Measurements from ENCODE around the gene GPR83. TPM values are rescaled to one million over a fixed set of nuclear protein-coding genes. Genes with fewer than 3 reads are reported as not detected.
"Not testable (repeated sequence)": the region's sequence is repeated elsewhere in the genome, so short reads cannot be mapped to it uniquely, and the experiment has no call there.

GPR83 gene
- total RNA-seq, 4 donors from 2014 or later, result 0.17 to 0.40 (median 0.32) TPM; not detected in 1

DNA sequence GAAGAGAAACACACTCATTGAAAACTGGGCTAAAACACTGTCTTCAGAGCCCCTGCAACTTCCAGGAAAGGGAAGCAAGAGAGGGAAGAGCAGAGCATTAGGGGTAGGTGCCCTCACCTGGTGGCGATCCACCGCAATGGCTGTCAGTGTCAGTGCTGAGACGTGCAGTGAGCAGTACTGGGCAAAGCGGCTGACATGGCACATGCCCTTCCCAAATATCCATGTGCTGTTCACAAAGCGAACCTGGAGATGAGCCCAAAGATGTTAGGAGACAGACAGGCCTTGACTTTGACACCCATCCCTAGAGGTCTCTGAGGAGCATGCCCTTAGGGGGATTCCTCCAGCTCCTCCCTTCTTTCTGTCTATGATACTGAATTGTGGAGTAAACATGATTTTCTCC is 4.9 kb downstream of the GPR83 start:
- Histone ChIP-seq H3K4me1 (peaks cover 5 to 8% (median 7%) of the 10 kb centered on the region in 4 donors), H3K27me3 (peaks cover 0 to 32% (median 4%) of the 10 kb centered on the region in 4 donors)
- intact Hi-C loops (cut with DNase I), result no loop called here

DNA sequence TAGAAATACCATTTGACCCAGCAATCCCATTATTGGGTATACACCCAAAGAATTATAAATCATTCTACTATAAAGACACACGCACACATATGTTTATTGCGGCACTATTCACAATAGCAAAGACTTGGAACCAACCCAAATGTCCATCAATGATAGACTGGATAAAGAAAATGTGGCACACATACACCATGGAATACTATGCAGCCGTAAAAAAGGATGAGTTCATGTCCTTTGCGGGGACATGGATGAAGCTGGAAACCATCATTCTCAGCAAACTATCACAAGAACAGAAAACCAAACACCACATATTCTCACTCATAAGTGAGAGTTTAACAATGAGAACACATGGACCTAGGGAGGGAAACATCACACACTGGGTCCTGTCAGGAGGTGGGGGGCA is 9.3 kb downstream of the GPR83 start:
- intact Hi-C loops (cut with DNase I); H3K4me3 ChIP-seq; H3K4me1 ChIP-seq; H3K27ac ChIP-seq (replicated peaks in 1 of 4); H3K27me3 ChIP-seq; H3K36me3 ChIP-seq; H3K9me3 ChIP-seq; DNase-seq (ENCODE audit: extremely low spot score): not testable (repeated sequence)
- 87% methylated on average over 4 of the region's 4 CpGs for WGBS

More for the DNA sequence above, 4.9 kb downstream of the GPR83 start:
- H3K9me3 ChIP-seq, result no peaks in the 10 kb centered on the region
- no peaks in the 10 kb centered on the region for H3K36me3 ChIP-seq
- WGBS, result 93% methylated on average over 5 of the region's 5 CpGs
- H3K4me3 ChIP-seq, result no peak overlapping the region
- no peak for DNase-seq (ENCODE audit: extremely low spot score)
- H3K27ac ChIP-seq (replicated peaks in 1 of 4), result no peak overlapping the region
- TF ChIP-seq POLR2AphosphoS5 (IDR thresholded peaks at IDR 0.05), result no peak
- TF ChIP-seq POLR2A (IDR thresholded peaks at IDR 0.05; ENCODE audit: low read depth), result no peak
- TF ChIP-seq, protein P1, sequence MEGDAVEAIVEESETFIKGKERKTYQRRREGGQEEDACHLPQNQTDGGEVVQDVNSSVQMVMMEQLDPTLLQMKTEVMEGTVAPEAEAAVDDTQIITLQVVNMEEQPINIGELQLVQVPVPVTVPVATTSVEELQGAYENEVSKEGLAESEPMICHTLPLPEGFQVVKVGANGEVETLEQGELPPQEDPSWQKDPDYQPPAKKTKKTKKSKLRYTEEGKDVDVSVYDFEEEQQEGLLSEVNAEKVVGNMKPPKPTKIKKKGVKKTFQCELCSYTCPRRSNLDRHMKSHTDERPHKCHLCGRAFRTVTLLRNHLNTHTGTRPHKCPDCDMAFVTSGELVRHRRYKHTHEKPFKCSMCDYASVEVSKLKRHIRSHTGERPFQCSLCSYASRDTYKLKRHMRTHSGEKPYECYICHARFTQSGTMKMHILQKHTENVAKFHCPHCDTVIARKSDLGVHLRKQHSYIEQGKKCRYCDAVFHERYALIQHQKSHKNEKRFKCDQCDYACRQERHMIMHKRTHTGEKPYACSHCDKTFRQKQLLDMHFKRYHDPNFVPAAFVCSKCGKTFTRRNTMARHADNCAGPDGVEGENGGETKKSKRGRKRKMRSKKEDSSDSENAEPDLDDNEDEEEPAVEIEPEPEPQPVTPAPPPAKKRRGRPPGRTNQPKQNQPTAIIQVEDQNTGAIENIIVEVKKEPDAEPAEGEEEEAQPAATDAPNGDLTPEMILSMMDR (IDR thresholded peaks at IDR 0.05), result no peak
- no peak for TF ChIP-seq EP300 (IDR thresholded peaks at IDR 0.05)

DNA sequence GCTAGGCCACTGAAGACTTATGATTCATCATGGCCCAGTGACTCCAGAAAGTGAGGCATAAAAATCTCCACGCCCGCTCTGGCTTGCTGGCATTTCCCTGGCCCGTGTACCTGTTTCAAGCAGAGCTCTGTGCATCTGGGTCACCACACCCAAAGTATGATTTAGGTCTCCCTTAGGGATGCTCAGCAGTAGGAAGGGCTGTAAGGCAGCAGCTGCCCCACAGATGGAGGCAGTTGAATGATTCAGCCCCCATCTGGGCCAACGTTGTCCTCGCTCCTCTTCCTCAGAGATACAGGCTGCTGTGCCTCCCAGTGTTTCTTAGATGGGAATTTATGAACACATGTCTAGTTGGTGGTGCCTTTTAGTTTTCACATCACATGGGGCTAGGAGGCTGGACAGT is 21.6 kb downstream of the GPR83 start:
- intact Hi-C loops (cut with DNase I), result no loop called here
- WGBS, result 88% methylated on average over 3 of the region's 5 CpGs
- H3K27me3 ChIP-seq, result no peaks in the 10 kb centered on the region
- DNase-seq (ENCODE audit: extremely low spot score), result peak; percentile 60
- no peaks in the 10 kb centered on the region for H3K4me1 ChIP-seq
- TF ChIP-seq POLR2A (IDR thresholded peaks at IDR 0.05; ENCODE audit: low read depth) (no peak), POLR2AphosphoS5 (IDR thresholded peaks at IDR 0.05) (no peak), EP300 (IDR thresholded peaks at IDR 0.05) (no peak)
- TF ChIP-seq, protein P1 (IDR thresholded peaks at IDR 0.05), result no peak
- no peaks in the 10 kb centered on the region for H3K9me3 ChIP-seq
- H3K4me3 ChIP-seq, result no peak overlapping the region
- H3K36me3 ChIP-seq, result no peaks in the 10 kb centered on the region
- H3K27ac ChIP-seq (replicated peaks in 1 of 4), result no peak overlapping the region

DNA sequence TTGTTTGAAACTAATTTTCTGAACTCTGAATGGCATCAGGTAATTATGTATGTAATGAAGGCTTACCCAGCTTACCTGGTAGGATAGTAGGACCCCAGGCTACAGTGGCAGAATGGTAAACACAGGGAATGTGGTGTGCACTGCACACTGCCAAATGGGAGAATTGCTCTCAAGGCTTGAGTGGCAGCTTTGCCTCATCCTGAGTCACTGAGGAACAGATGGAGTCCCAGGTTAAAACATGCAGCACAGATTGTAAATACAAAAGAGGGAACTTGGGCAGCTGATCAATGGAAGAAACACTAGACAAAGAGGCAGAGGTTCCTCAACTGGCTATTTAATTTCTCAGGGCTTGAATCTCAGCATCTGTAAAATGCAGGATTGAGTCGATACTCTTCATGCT is 24.4 kb downstream of the GPR83 start:
- 100% methylated on average over 1 of the region's 1 CpG for WGBS
- peak; percentile 50 for DNase-seq (ENCODE audit: extremely low spot score)
- no peak for TF ChIP-seq EP300 (IDR thresholded peaks at IDR 0.05)
- TF ChIP-seq POLR2AphosphoS5 (IDR thresholded peaks at IDR 0.05), result no peak
- TF ChIP-seq, protein P1 (IDR thresholded peaks at IDR 0.05), result no peak
- TF ChIP-seq POLR2A (IDR thresholded peaks at IDR 0.05; ENCODE audit: low read depth), result no peak

DNA sequence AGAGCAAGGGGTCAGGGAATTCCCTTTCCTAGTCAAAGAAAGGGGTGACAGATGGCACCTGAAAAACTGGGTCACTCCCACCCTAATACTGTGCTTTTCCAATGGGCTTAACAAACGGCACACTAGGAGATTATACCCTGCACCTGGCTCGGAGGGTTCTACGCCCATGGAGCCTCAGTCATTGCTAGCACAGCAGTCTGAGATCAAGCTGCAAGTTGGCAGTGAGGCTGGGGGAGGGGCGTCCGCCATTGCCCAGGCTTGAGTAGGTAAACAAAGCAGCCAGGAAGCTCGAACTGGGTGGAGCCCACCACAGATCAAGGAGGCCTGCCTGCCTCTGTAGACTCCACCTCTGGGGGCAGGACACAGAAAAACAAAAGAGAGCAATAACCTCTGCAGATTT is 30.6 kb downstream of the GPR83 start:
- H3K9me3 ChIP-seq; H3K27ac ChIP-seq (replicated peaks in 1 of 4); H3K36me3 ChIP-seq; H3K27me3 ChIP-seq; H3K4me1 ChIP-seq; DNase-seq (ENCODE audit: extremely low spot score); H3K4me3 ChIP-seq; intact Hi-C loops (cut with DNase I): not testable (repeated sequence)
- 75% methylated on average over 1 of the region's 6 CpGs for WGBS

More for the DNA sequence above, 24.4 kb downstream of the GPR83 start:
- intact Hi-C loops (cut with DNase I), result no loop called here
- no peak overlapping the region for H3K27ac ChIP-seq (replicated peaks in 1 of 4)
- no peaks in the 10 kb centered on the region for H3K9me3 ChIP-seq
- no peaks in the 10 kb centered on the region for H3K36me3 ChIP-seq
- no peaks in the 10 kb centered on the region for H3K27me3 ChIP-seq
- no peak overlapping the region for H3K4me3 ChIP-seq
- no peaks in the 10 kb centered on the region for H3K4me1 ChIP-seq

DNA sequence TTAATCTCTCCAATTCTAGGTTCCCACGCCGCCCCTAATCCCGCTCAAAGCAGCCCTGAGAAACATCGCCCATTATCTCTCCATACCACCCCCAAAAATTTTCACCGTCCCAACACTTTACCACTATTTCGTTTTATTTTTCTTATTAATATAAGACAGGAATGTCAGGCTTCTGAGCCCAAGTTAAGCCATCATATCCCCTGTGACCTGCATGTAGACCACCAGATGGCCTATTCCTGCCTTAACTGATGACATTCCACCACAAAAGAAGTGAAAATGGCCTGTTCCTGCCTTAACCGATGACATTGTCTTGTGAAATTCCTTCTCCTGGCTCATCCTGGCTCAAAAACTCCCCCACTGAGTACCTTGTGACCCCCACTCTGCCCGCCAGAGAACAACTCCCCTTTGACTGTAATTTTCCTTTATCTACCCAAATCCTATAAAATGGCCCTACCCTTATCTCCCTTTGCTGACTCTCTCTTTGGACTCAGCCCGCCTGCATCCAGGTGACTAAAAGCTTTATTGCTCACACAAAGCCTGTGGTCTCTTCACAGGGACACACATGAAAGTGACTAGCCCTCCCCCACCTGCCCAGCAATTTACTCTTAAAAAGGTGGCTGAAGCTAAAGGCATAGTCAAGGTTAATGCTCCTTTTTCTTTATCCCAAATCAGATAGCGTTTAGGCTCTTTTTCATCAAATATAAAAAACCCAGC is 50.2 kb downstream of the GPR83 start:
- H3K9me3 ChIP-seq; intact Hi-C loops (cut with DNase I); DNase-seq (ENCODE audit: extremely low spot score); H3K27ac ChIP-seq (replicated peaks in 1 of 4); H3K36me3 ChIP-seq; H3K4me1 ChIP-seq; H3K4me3 ChIP-seq; H3K27me3 ChIP-seq: not testable (repeated sequence)
- 73% methylated on average over 10 of the region's 10 CpGs for WGBS

DNA sequence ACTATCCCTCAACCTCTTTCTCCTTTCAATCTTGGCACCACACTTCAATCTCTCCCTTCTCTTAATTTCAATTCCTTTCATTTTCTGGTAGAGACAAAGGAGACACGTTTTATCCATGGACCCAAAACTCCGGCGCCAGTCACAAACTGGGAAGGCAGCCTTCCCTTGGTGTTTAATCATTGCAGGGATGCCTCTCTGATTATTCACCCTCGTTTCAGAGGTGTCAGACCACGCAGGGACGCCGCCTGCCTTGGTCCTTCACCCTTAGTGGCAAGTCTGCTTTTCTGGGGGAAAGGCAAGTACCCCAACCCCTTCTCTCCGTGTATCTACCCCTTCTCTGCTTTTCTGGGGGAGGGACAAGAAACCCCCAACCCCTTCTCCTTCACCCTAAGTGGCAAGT is 54.9 kb downstream of the GPR83 start:
- intact Hi-C loops (cut with DNase I); H3K27me3 ChIP-seq; H3K4me3 ChIP-seq; DNase-seq (ENCODE audit: extremely low spot score); H3K9me3 ChIP-seq; H3K36me3 ChIP-seq; H3K4me1 ChIP-seq; H3K27ac ChIP-seq (replicated peaks in 1 of 4): not testable (repeated sequence)
- WGBS, result 88% methylated on average over 8 of the region's 8 CpGs

Data from esophagus muscularis mucosa (tissue), 4 donors.